GM18505 (cell line): Measurements from ENCODE around the gene TBX19.

Experiments
- ATAC-seq: cut with Tn5 transposase; IDR thresholded peaks from one replicate; pipeline ENCODE4 v1.9.1; 2021; ENCODE audit not compliant: unreplicated experiment
- POLR2A ChIP-seq: IDR thresholded peaks from 4 replicates; pipeline ENCODE4 v1.6.1; 2011; ENCODE audit warnings: borderline replicate concordance; ENCODE audit not compliant: insufficient read depth, insufficient read length; ENCODE audit errors: extremely low read depth

TBX19 gene

GRCh38 chr1:168288311-168289052 lies 7.8 kb downstream of the TBX19 start:
- TF ChIP-seq POLR2A = no peak
- ATAC-seq = no peak

- no peak for TF ChIP-seq POLR2A
Measured at GRCh38 chr1:168291222-168291837, 10.7 kb downstream of the TBX19 start.

GRCh38 chr1:168293356-168293755 lies 12.7 kb downstream of the TBX19 start:
- ATAC-seq = no peak
- TF ChIP-seq POLR2A = no peak

More at GRCh38 chr1:168291222-168291837, 10.7 kb downstream of the TBX19 start:
- no peak for ATAC-seq

DNA sequence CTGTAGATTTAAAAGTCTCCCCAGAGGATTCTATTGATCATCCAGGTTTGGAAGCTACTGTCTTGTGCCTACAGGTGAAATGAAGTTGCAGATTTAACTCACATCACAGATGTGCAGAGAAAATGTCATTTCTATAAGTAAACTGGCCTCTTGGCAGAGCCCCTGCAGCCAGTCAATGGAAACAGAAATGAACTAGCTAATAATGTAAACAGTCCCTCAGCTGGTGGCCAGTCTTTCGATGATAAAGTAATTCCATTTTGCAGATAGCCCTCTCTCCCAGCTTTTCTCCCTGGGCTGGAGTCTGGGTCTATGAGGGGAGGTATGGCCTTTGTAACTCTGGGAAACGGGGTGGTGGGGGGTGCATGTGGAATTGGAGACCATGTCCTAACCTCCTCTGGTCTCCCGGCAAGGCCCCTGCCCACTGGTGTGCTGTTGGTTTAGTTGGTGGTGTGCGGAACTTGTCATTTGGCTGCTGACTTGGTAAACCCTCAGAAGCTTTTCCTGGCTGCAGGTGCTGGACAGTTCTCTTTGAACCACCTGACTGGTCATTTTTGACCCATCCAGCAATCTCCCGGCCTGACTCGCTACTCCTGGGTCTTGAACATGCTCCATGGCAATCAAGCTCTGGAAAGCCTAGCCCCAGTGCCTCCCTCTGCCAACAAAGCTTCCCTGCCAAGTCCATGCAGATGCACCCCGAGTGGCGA lies 14.9 kb downstream of the TBX19 start:
- ATAC-seq = no peak
- TF ChIP-seq POLR2A = no peak

DNA sequence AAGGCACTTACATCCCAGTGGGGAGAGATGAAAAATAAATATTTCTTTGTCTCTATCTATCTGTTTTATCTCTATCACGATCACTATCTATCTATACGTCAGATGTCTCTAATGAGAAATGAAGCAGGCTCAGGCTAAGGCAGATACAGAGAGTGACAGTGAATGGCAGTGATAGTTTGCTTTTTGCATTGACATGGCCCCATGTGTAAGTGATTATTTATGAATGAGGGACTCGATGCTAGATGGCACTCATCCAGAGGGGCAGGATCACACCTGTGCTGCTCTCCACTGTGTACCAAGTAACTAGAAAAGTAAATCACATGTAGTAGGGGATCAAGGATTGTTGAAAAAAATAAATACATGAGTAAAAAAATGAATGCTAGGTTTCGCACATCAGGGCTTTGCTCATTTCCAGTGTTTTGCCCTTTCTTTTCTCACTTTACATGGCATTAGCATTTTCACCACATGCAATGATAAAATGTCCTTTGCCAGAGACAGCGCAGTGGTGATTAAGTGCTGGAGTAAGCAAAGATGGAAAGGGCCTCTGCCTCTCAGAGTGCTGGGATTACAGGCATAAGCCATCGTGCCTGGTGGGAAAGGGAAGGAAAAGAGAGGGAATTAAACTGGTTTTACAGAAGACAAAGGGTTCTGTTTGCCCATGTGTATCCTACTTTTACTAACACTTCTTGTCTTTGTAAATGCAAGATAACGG lies 16.5 kb downstream of the TBX19 start:
- no peak for ATAC-seq
- TF ChIP-seq POLR2A = no peak

GRCh38 chr1:168298446-168298845 lies 17.8 kb downstream of the TBX19 start:
- no peak for TF ChIP-seq POLR2A
- ATAC-seq = no peak

- ATAC-seq = no peak
- no peak for TF ChIP-seq POLR2A
Measured at GRCh38 chr1:168300626-168301025, 19.9 kb downstream of the TBX19 start.

DNA sequence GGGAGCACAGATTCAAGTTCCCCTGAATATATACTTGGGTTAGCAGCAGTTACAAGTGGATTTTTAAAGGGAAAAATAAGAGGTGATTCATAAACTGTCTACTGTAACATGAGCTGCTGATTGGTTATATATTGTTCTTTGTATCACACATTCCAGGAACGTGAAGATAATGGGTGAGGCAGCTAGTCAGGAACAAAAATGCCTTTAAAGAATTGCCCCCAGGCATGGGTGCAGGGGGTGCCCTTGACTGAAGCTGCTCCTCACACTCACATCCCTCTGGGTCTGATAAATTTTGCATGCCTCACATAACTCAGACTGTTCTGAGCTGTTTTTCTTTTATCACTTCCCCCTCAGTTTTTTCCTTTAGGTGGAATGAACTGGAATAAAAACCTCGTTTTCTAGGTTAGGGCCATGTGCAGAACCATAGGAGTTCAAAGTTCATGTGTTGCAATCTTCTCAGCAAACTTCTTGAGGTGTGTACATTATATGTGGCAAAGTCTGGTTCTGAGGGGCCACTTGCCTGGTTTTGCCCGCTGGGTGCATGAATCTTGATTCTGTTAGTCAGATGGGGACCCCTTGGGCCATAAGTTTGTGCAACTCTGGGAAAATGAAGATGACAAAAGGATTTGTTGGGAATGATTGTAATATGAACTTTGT lies 21.1 kb downstream of the TBX19 start:
- no peak for ATAC-seq
- no peak for TF ChIP-seq POLR2A

DNA sequence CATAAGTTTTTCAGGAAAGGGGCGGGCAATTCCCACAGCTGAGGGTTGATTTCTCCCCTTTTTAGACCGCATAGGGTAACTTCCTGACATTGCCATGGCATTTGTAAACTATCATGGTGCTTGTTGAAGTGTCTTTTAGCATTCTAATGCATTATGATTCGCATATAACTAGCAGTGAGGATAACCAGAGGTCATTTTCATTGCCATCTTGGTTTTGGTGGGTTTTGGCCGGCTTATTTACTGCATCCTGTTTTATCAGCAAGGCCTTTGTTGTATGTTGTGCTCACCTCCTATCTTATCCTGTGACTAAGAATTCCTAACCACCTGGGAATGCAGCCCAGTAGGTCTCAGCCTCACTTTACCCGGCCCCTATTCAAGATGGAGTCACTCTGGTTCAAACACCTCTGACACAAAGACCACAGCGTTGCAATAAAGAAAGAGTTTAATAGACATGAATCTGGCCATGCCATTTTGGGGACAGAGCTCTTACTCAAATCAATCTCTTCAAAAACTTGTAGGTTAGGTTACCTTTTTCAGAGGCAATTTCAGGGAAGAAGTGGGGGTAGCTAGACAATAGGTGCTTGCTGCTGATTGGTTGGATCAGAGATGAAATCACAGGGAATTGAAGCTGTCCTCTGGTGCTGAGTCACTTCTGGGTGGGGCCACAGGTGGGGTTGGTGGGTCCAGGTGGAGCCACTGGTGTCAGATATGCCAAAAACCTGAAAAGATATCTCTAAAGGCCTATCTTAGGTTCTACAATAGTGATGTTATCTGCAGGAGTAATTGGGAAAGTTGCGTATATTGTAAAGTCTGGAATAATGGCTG lies 23.3 kb downstream of the TBX19 start:
- no peak for ATAC-seq
- no peak for TF ChIP-seq POLR2A

- ATAC-seq = no peak
Measured at GRCh38 chr1:168304865-168305264, 24.2 kb downstream of the TBX19 start.

GRCh38 chr1:168312718-168313604 lies 32.3 kb downstream of the TBX19 start:
- no peak for TF ChIP-seq POLR2A

More at GRCh38 chr1:168304865-168305264, 24.2 kb downstream of the TBX19 start:
- no peak for TF ChIP-seq POLR2A

More at GRCh38 chr1:168312718-168313604, 32.3 kb downstream of the TBX19 start:
- ATAC-seq = no peak
